GM21576 (cell line): ENCODE measurements around the gene STRIP1.

Source experiments
- ATAC-seq: cut with Tn5 transposase; IDR thresholded peaks from one replicate; pipeline ENCODE4 v1.9.1; 2021; ENCODE audit warnings: mild to moderate bottlenecking, moderate library complexity; ENCODE audit not compliant: unreplicated experiment

Gene STRIP1

GRCh38 chr1:110050602-110051261, 16.3 kb downstream of the STRIP1 start:
- ATAC-seq: no peak

GRCh38 chr1:110051262-110051648, 16.8 kb downstream of the STRIP1 start:
- ATAC-seq: no peak

- ATAC-seq: no peak
Observed at GRCh38 chr1:110053552-110054428, 19.4 kb downstream of the STRIP1 start.

GRCh38 chr1:110055493-110056284, 21.3 kb downstream of the STRIP1 start:
- no peak for ATAC-seq

GRCh38 chr1:110056285-110056683, 21.9 kb downstream of the STRIP1 start:
- no peak for ATAC-seq

GRCh38 chr1:110056776-110057175, 22.4 kb downstream of the STRIP1 start:
- ATAC-seq: no peak

- no peak for ATAC-seq
Observed at GRCh38 chr1:110057963-110058518, 23.6 kb downstream of the STRIP1 start.

GRCh38 chr1:110058591-110058990, 24.2 kb downstream of the STRIP1 start:
- no peak for ATAC-seq

- no peak for ATAC-seq
Observed at GRCh38 chr1:110059133-110059863, 24.9 kb downstream of the STRIP1 start.

GRCh38 chr1:110060034-110060661, 25.7 kb downstream of the STRIP1 start:
- ATAC-seq: no peak

- no peak for ATAC-seq
Observed at GRCh38 chr1:110060662-110061060, 26.2 kb downstream of the STRIP1 start.

GRCh38 chr1:110061341-110061740, 26.9 kb downstream of the STRIP1 start:
- ATAC-seq: no peak

GRCh38 chr1:110062612-110063011, 28.2 kb downstream of the STRIP1 start:
- ATAC-seq: no peak

GRCh38 chr1:110063781-110064180, 29.4 kb downstream of the STRIP1 start:
- ATAC-seq: no peak

GRCh38 chr1:110064576-110065337, 30.3 kb downstream of the STRIP1 start:
- ATAC-seq: no peak

- ATAC-seq: no peak
Observed at GRCh38 chr1:110065841-110066240, 31.4 kb downstream of the STRIP1 start.

GRCh38 chr1:110067479-110067892, 33.1 kb downstream of the STRIP1 start:
- no peak for ATAC-seq

- ATAC-seq: no peak
Observed at GRCh38 chr1:110067893-110068645, 33.6 kb downstream of the STRIP1 start.
